Stimulated activated CD8-positive, alpha-beta memory T cell treated with anti-CD3 and anti-CD28 coated beads, Interleukin-4, amount 100 ng/mL, for 1 hour (primary cell): ENCODE results near the gene EMP1.

Experiments used
- DNase-seq, 2 donors: peaks; one replicate each; pipeline ENCODE4 v3.0.0-alpha.2; 2020; ENCODE audit warnings: low read depth in 2 of 2, low spot score in 1 of 2

Gene EMP1

GRCh38 chr12:13196130-13196921, at the start of gene EMP1:
Gene EMP1 (plus strand): TSS chr12:13196726. CDS start chr12:13211511, 14,785 bp downstream.
- peak; percentile 23 to 52 for DNase-seq

- DNase-seq = no peak
Measured at GRCh38 chr12:13147688-13148484, 48.6 kb upstream of the EMP1 start.

- no peak for DNase-seq
Measured at GRCh38 chr12:13148485-13148847, 48.1 kb upstream of the EMP1 start.

GRCh38 chr12:13149411-13149810, 47.1 kb upstream of the EMP1 start:
- DNase-seq = no peak

GRCh38 chr12:13152281-13152680, 44.2 kb upstream of the EMP1 start:
- DNase-seq = no peak

GRCh38 chr12:13152756-13153155, 43.8 kb upstream of the EMP1 start:
- DNase-seq = no peak

GRCh38 chr12:13153180-13153579, 43.3 kb upstream of the EMP1 start:
- DNase-seq = no peak

GRCh38 chr12:13154027-13154538, 42.4 kb upstream of the EMP1 start:
- DNase-seq = no peak

GRCh38 chr12:13154831-13155230, 41.7 kb upstream of the EMP1 start:
- no peak for DNase-seq

GRCh38 chr12:13156277-13156676, 40.2 kb upstream of the EMP1 start:
- DNase-seq = no peak

GRCh38 chr12:13161172-13161571, 35.4 kb upstream of the EMP1 start:
- no peak for DNase-seq

GRCh38 chr12:13162904-13163303, 33.6 kb upstream of the EMP1 start:
- no peak for DNase-seq

GRCh38 chr12:13163868-13164635, 32.5 kb upstream of the EMP1 start:
- DNase-seq = no peak

GRCh38 chr12:13164921-13165616, 31.5 kb upstream of the EMP1 start:
- no peak for DNase-seq

GRCh38 chr12:13165617-13166041, 30.9 kb upstream of the EMP1 start:
- DNase-seq = peak; percentile 14 to 47

- no peak for DNase-seq
Measured at GRCh38 chr12:13167226-13167625, 29.3 kb upstream of the EMP1 start.

GRCh38 chr12:13167906-13168305, 28.6 kb upstream of the EMP1 start:
- DNase-seq = no peak

GRCh38 chr12:13169272-13169671, 27.3 kb upstream of the EMP1 start:
- no peak for DNase-seq

- DNase-seq = no peak
Measured at GRCh38 chr12:13170892-13171490, 25.5 kb upstream of the EMP1 start.
